ENCODE data around the gene PIK3C2B.

- TF ChIP-seq POLR2A (IDR thresholded peaks at IDR 0.05), result no peak
- TF ChIP-seq, protein P1, sequence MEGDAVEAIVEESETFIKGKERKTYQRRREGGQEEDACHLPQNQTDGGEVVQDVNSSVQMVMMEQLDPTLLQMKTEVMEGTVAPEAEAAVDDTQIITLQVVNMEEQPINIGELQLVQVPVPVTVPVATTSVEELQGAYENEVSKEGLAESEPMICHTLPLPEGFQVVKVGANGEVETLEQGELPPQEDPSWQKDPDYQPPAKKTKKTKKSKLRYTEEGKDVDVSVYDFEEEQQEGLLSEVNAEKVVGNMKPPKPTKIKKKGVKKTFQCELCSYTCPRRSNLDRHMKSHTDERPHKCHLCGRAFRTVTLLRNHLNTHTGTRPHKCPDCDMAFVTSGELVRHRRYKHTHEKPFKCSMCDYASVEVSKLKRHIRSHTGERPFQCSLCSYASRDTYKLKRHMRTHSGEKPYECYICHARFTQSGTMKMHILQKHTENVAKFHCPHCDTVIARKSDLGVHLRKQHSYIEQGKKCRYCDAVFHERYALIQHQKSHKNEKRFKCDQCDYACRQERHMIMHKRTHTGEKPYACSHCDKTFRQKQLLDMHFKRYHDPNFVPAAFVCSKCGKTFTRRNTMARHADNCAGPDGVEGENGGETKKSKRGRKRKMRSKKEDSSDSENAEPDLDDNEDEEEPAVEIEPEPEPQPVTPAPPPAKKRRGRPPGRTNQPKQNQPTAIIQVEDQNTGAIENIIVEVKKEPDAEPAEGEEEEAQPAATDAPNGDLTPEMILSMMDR (IDR thresholded peaks at IDR 0.05), result no peak
Observed at GRCh38 chr1:204511366-204511765, 16.8 kb upstream of the PIK3C2B start.
